Measurements from ENCODE around the gene RPUSD1. TPM values are rescaled to one million over a fixed set of nuclear protein-coding genes. Genes with fewer than 3 reads are reported as not detected.
"Not testable (repeated sequence)": the region's sequence is repeated elsewhere in the genome, so short reads cannot be mapped to it uniquely, and the experiment has no call there.

Gene RPUSD1
- total RNA-seq, 1 experiment from 2014 or later: 45.1 TPM

GRCh38 chr16:743794-744500 is 44.2 kb downstream of the RPUSD1 start:
- Mint-ChIP-seq H3K9me3 (no peaks in the 10 kb centered on the region), H3K4me3 (no peak overlapping the region)

GRCh38 chr16:742894-743293 is 45.3 kb downstream of the RPUSD1 start:
- ChIA-PET POLR2A (interaction anchor here (0.9 kb wide), 1 partner anchor 23 kb away, joined by 3 read pairs; no protein-coding TSS in a partner anchor), CTCF (interaction anchor here (0.5 to 3.8 kb wide), 11 partner anchors 9 to 1560 kb away, joined by 3 to 27 read pairs (median 6); partner anchors contain the start of genes ANTKMT, CHTF18, METRN and RPUSD1)
- H3K36me3 Mint-ChIP-seq; H3K27me3 Mint-ChIP-seq (ENCODE audit: low read depth); H3K27ac Mint-ChIP-seq; DNase-seq (ENCODE audit: low spot score); H3K4me3 Mint-ChIP-seq; H3K4me1 Mint-ChIP-seq; ATAC-seq; H3K9me3 Mint-ChIP-seq: not testable (repeated sequence)

More at GRCh38 chr16:743794-744500, 44.2 kb downstream of the RPUSD1 start:
- peak; percentile 19 for ATAC-seq
- ChIA-PET CTCF (interaction anchor here (0.8 to 3.8 kb wide), 16 partner anchors 8 to 54 kb away, joined by 3 to 27 read pairs (median 4); partner anchors contain the start of genes ANTKMT, CCDC78, CHTF18 and HAGHL), POLR2A (interaction anchor here (0.9 kb wide), 1 partner anchor 24 kb away, joined by 3 read pairs; no protein-coding TSS in a partner anchor)
- Mint-ChIP-seq H3K4me1 (peaks cover 7% of the 10 kb centered on the region), H3K27me3 (ENCODE audit: low read depth) (no peaks in the 10 kb centered on the region), H3K36me3 (no peaks in the 10 kb centered on the region), H3K27ac (no peak overlapping the region)
- DNase-seq (ENCODE audit: low spot score): peak; percentile 65
- TF ChIP-seq, protein P1, sequence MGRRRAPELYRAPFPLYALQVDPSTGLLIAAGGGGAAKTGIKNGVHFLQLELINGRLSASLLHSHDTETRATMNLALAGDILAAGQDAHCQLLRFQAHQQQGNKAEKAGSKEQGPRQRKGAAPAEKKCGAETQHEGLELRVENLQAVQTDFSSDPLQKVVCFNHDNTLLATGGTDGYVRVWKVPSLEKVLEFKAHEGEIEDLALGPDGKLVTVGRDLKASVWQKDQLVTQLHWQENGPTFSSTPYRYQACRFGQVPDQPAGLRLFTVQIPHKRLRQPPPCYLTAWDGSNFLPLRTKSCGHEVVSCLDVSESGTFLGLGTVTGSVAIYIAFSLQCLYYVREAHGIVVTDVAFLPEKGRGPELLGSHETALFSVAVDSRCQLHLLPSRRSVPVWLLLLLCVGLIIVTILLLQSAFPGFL (CRISPR knock-in tag; IDR thresholded peaks at IDR 0.05; ENCODE audit: borderline replicate concordance): no peak
- TF ChIP-seq CTCF (IDR thresholded peaks at IDR 0.05) (peak; percentile 43; the same call in 1 of the 2 replicates), E2F1 (CRISPR knock-in tag; IDR thresholded peaks at IDR 0.05) (no peak), ATF3 (CRISPR knock-in tag; conservative IDR thresholded peaks at IDR 0.05) (no peak), ZNF263 (CRISPR knock-in tag; IDR thresholded peaks at IDR 0.05; ENCODE audit: low read depth) (peak; percentile 53; the same call in 1 of the 2 replicates)

- ATAC-seq (no peak), DNase-seq (ENCODE audit: low spot score) (no peak)
- no peaks in the 10 kb centered on the region for H3K9me3 Mint-ChIP-seq
- H3K27me3 Mint-ChIP-seq (ENCODE audit: low read depth): no peaks in the 10 kb centered on the region
- peak overlapping the region; percentile 79 for H3K4me3 Mint-ChIP-seq
- no peak for TF ChIP-seq ZNF671 (CRISPR knock-in tag; IDR thresholded peaks at IDR 0.05)
- ChIA-PET CTCF (interaction anchor here (1.7 to 3.8 kb wide), 9 partner anchors 19 to 63 kb away, joined by 6 to 28 read pairs (median 15); partner anchors contain the start of genes ANTKMT, CHTF18, METRN and MSLN), POLR2A (interaction anchor here (1.8 kb wide), 1 partner anchor 21 kb away, joined by 10 read pairs; the partner anchor contains the start of gene ANTKMT)
- no peak overlapping the region for H3K27ac Mint-ChIP-seq
- H3K4me1 Mint-ChIP-seq: peaks cover 16% of the 10 kb centered on the region
- peaks cover 5% of the 10 kb centered on the region; the same call in 1 of the 2 replicates for H3K36me3 Mint-ChIP-seq
Observed at GRCh38 chr16:741986-742629, 46.1 kb downstream of the RPUSD1 start.

DNA sequence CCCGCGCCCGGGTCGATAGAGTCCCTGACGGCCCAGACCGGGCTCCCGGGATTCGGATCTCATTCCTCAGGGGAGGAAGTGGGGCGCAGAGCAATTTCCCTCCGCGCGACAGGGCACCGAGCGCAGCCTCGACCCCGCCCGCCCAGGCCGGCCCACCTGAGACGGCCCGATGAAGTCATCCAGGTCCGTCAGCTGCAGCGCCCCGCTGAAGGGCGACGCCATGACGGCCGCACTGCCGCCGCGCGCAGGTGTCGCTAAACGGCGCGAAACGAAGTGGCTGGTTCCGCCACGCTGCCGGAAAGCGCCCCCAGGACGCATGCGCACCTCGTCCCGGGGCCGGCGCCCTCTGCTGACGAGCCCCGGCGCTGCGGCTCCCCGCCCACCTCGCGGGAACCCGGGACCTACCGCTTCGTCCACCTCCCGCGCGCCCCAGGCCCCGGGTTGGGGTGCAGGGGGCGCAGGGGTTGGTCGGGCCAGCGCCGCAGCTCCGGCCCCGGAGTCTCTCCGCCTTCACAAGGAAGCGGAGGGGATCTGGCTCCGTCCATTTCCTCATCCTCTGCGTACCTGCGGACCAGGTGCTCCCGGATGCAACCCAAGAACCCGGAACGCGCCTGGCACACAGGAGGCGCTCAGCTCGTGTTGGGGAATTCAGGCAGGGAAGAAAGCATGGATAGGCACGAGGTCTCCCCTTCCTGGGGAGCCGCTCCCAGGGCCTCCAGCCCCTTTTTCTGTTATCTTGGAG is 47.2 kb downstream of the RPUSD1 start, which contains the start of gene CIAO3:
CIAO3 (minus strand) TSS at position 234 of the 742 bp plus-strand sequence; CDS start at position 222, 12 bp downstream.
- Mint-ChIP-seq H3K27ac (peak within 1 kb of the TSS; percentile 78), H3K4me3 (peak within 1 kb of the TSS; percentile 79), H3K27me3 (ENCODE audit: low read depth) (no peaks in the 10 kb centered on the region), H3K4me1 (peaks cover 15% of the 10 kb centered on the region), H3K36me3 (peaks cover 5% of the 10 kb centered on the region; the same call in 1 of the 2 replicates), H3K9me3 (no peaks in the 10 kb centered on the region)
- ChIA-PET CTCF (interaction anchor here (0.5 to 3.8 kb wide), 30 partner anchors 8 to 1042 kb away, joined by 3 to 28 read pairs (median 4); partner anchors contain the start of genes ANTKMT, CCDC78, CHTF18 and HAGHL), POLR2A (interaction anchor here (0.9 to 1.8 kb wide), 3 partner anchors 20 to 44 kb away, joined by 3 to 10 read pairs (median 4); partner anchors contain the start of genes ANTKMT and MSLN)
- ATAC-seq: peak; percentile 71
- DNase-seq (ENCODE audit: low spot score): peak; percentile 93
- TF ChIP-seq CTCF (IDR thresholded peaks at IDR 0.05) (peak; percentile 79), MXD4 (CRISPR knock-in tag; IDR thresholded peaks at IDR 0.05; ENCODE audit: borderline replicate concordance) (no peak), ATF1 (CRISPR knock-in tag; IDR thresholded peaks at IDR 0.05) (no peak), JAZF1 (CRISPR knock-in tag; IDR thresholded peaks at IDR 0.05) (no peak), ZNF232 (CRISPR knock-in tag; IDR thresholded peaks at IDR 0.05) (peak; percentile 52), GABPB1 (CRISPR knock-in tag; IDR thresholded peaks at IDR 0.05) (peak; percentile 79), ZNF416 (CRISPR knock-in tag; IDR thresholded peaks at IDR 0.05) (no peak)
- TF ChIP-seq, protein P2, sequence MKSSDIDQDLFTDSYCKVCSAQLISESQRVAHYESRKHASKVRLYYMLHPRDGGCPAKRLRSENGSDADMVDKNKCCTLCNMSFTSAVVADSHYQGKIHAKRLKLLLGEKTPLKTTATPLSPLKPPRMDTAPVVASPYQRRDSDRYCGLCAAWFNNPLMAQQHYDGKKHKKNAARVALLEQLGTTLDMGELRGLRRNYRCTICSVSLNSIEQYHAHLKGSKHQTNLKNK (CRISPR knock-in tag; IDR thresholded peaks at IDR 0.05): no peak
- TF ChIP-seq, protein P3, sequence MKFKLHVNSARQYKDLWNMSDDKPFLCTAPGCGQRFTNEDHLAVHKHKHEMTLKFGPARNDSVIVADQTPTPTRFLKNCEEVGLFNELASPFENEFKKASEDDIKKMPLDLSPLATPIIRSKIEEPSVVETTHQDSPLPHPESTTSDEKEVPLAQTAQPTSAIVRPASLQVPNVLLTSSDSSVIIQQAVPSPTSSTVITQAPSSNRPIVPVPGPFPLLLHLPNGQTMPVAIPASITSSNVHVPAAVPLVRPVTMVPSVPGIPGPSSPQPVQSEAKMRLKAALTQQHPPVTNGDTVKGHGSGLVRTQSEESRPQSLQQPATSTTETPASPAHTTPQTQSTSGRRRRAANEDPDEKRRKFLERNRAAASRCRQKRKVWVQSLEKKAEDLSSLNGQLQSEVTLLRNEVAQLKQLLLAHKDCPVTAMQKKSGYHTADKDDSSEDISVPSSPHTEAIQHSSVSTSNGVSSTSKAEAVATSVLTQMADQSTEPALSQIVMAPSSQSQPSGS (CRISPR knock-in tag; IDR thresholded peaks at IDR 0.05; ENCODE audit: borderline replicate concordance, low read depth): peak; percentile 60; the same call in 1 of the 2 replicates
